SJCRH30 (cell line): Measurements from ENCODE around the gene MCM5. TPM values are rescaled to one million over a fixed set of nuclear protein-coding genes. Genes with fewer than 3 reads are reported as not detected.
"Not testable (repeated sequence)": the region's sequence is repeated elsewhere in the genome, so short reads cannot be mapped to it uniquely, and the experiment has no call there.

Experiments used
- DNase-seq, 2 experiments: peaks; one replicate each; pipeline ENCODE4 v3.0.0-alpha.2; 2015 to 2020
- H3K27ac ChIP-seq: fragments of 250-450 bp; sonication (Bioruptor Pico); 2 replicates; pipeline ENCODE4 v1.5.1; 2020; ENCODE audit warnings: mild to moderate bottlenecking, moderate library complexity
- H3K27me3 ChIP-seq: fragments of 250-450 bp; sonication (Bioruptor Pico); 2 replicates; pipeline ENCODE4 v1.5.1; 2020; ENCODE audit warnings: mild to moderate bottlenecking, moderate library complexity
- H3K36me3 ChIP-seq: fragments of 250-450 bp; sonication (Bioruptor Pico); 2 replicates; pipeline ENCODE4 v1.5.1; 2020; ENCODE audit warnings: mild to moderate bottlenecking, moderate library complexity
- H3K4me1 ChIP-seq: fragments of 250-450 bp; sonication (Bioruptor Pico); 2 replicates; pipeline ENCODE4 v1.5.1; 2020; ENCODE audit warnings: mild to moderate bottlenecking, moderate library complexity
- H3K4me3 ChIP-seq: fragments of 250-450 bp; sonication (Bioruptor Pico); 2 replicates; pipeline ENCODE4 v1.5.1; 2020; ENCODE audit warnings: mild to moderate bottlenecking, moderate library complexity
- H3K9me3 ChIP-seq: fragments of 250-450 bp; sonication (Bioruptor Pico); replicated peaks from 2 replicates; pipeline ENCODE4 v1.5.1; 2020; ENCODE audit warnings: mild to moderate bottlenecking, moderate library complexity
- total RNA-seq: library from RNA; depleted of rRNA; stranded (reverse); fragments of >200 nt; shearing (Covaris generic); gene quantifications from 2 replicates; pipeline ENCODE4 v1.2.3, GENCODE V29; 2014

The MCM5 gene
- total RNA-seq, 1 experiment from 2014 or later = 109 TPM

- no peak for DNase-seq
- H3K27ac ChIP-seq = no peak overlapping the region
- H3K4me3 ChIP-seq = no peak overlapping the region
- H3K36me3 ChIP-seq = peaks cover 27% of the 10 kb centered on the region
- no peaks in the 10 kb centered on the region for H3K9me3 ChIP-seq
- H3K4me1 ChIP-seq = peaks cover 27% of the 10 kb centered on the region
- no peaks in the 10 kb centered on the region for H3K27me3 ChIP-seq
These were observed 24.8 kb downstream of the MCM5 start for GRCh38 chr22:35424761-35425160.

- peaks cover 27% of the 10 kb centered on the region for H3K4me1 ChIP-seq
- no peak overlapping the region for H3K4me3 ChIP-seq
- no peak for DNase-seq
- H3K27ac ChIP-seq = peak overlapping the region; percentile 54
- peaks cover 19% of the 10 kb centered on the region for H3K36me3 ChIP-seq
- H3K9me3 ChIP-seq = no peaks in the 10 kb centered on the region
- H3K27me3 ChIP-seq = no peaks in the 10 kb centered on the region
These were observed 25.6 kb downstream of the MCM5 start for GRCh38 chr22:35425546-35425945.

GRCh38 chr22:35425971-35426800 lies 26.2 kb downstream of the MCM5 start:
- H3K27me3 ChIP-seq = no peaks in the 10 kb centered on the region
- peak; percentile 87 to 91 for DNase-seq
- H3K36me3 ChIP-seq = peaks cover 21% of the 10 kb centered on the region
- peaks cover 27% of the 10 kb centered on the region for H3K4me1 ChIP-seq
- H3K27ac ChIP-seq = peak overlapping the region; percentile 54
- H3K4me3 ChIP-seq = no peak overlapping the region
- H3K9me3 ChIP-seq = no peaks in the 10 kb centered on the region

GRCh38 chr22:35426801-35427140 lies 26.8 kb downstream of the MCM5 start:
- Histone ChIP-seq H3K36me3 (peaks cover 19% of the 10 kb centered on the region), H3K27ac (peak overlapping the region; percentile 54), H3K9me3 (no peaks in the 10 kb centered on the region), H3K4me3 (no peak overlapping the region), H3K27me3 (no peaks in the 10 kb centered on the region), H3K4me1 (peaks cover 27% of the 10 kb centered on the region)
- DNase-seq = no peak

GRCh38 chr22:35430897-35431322 lies 31.0 kb downstream of the MCM5 start:
- DNase-seq = peak; percentile 69 to 78
- Histone ChIP-seq H3K27ac (no peak overlapping the region), H3K9me3 (no peaks in the 10 kb centered on the region), H3K27me3 (no peaks in the 10 kb centered on the region), H3K36me3 (peaks cover 19% of the 10 kb centered on the region), H3K4me3 (no peak overlapping the region), H3K4me1 (peaks cover 11% of the 10 kb centered on the region)

- H3K36me3 ChIP-seq = peaks cover 19% of the 10 kb centered on the region
- no peak overlapping the region for H3K27ac ChIP-seq
- H3K9me3 ChIP-seq = no peaks in the 10 kb centered on the region
These were observed 31.7 kb downstream of the MCM5 start for GRCh38 chr22:35431483-35432227.

GRCh38 chr22:35432228-35432905 lies 32.4 kb downstream of the MCM5 start:
- H3K36me3 ChIP-seq = peaks cover 19% of the 10 kb centered on the region

More at GRCh38 chr22:35431483-35432227, 31.7 kb downstream of the MCM5 start:
- Histone ChIP-seq H3K27me3 (no peaks in the 10 kb centered on the region), H3K4me1 (peaks cover 5% of the 10 kb centered on the region), H3K4me3 (no peak overlapping the region)
- DNase-seq = no peak

GRCh38 chr22:35434061-35434710 lies 34.2 kb downstream of the MCM5 start:
- peak in 1 of 2 experiments; percentile 34 for DNase-seq
- no peaks in the 10 kb centered on the region for H3K4me1 ChIP-seq
- H3K36me3 ChIP-seq = peaks cover 19% of the 10 kb centered on the region
- H3K9me3 ChIP-seq = no peaks in the 10 kb centered on the region
- H3K27me3 ChIP-seq = no peaks in the 10 kb centered on the region
- H3K27ac ChIP-seq = no peak overlapping the region
- H3K4me3 ChIP-seq = no peak overlapping the region

More at GRCh38 chr22:35432228-35432905, 32.4 kb downstream of the MCM5 start:
- Histone ChIP-seq H3K4me3 (no peak overlapping the region), H3K27ac (no peak overlapping the region), H3K27me3 (no peaks in the 10 kb centered on the region), H3K4me1 (no peaks in the 10 kb centered on the region), H3K9me3 (no peaks in the 10 kb centered on the region)
- no peak for DNase-seq

- Histone ChIP-seq H3K27me3 (no peaks in the 10 kb centered on the region), H3K9me3 (no peaks in the 10 kb centered on the region), H3K36me3 (peaks cover 19% of the 10 kb centered on the region), H3K27ac (no peak overlapping the region), H3K4me3 (no peak overlapping the region), H3K4me1 (no peaks in the 10 kb centered on the region)
- no peak for DNase-seq
These were observed 35.3 kb downstream of the MCM5 start for GRCh38 chr22:35435201-35435740.

GRCh38 chr22:35436421-35436820 lies 36.5 kb downstream of the MCM5 start:
- Histone ChIP-seq H3K27ac (no peak overlapping the region), H3K4me3 (no peak overlapping the region), H3K9me3 (no peaks in the 10 kb centered on the region), H3K4me1 (no peaks in the 10 kb centered on the region), H3K36me3 (peaks cover 14% of the 10 kb centered on the region), H3K27me3 (no peaks in the 10 kb centered on the region)
- no peak for DNase-seq

- DNase-seq = peak; percentile 36 to 54
- H3K36me3 ChIP-seq = peaks cover 8% of the 10 kb centered on the region
- no peaks in the 10 kb centered on the region for H3K9me3 ChIP-seq
- no peaks in the 10 kb centered on the region for H3K4me1 ChIP-seq
- no peaks in the 10 kb centered on the region for H3K27me3 ChIP-seq
- H3K27ac ChIP-seq = no peak overlapping the region
- H3K4me3 ChIP-seq = no peak overlapping the region
These were observed 37.1 kb downstream of the MCM5 start for GRCh38 chr22:35437049-35437448.

- H3K4me3 ChIP-seq, H3K27me3 ChIP-seq, H3K9me3 ChIP-seq, H3K36me3 ChIP-seq, DNase-seq, H3K27ac ChIP-seq, H3K4me1 ChIP-seq: not testable (repeated sequence)
These were observed 38.9 kb downstream of the MCM5 start for GRCh38 chr22:35438673-35439364.

- Histone ChIP-seq H3K9me3 (no peaks in the 10 kb centered on the region), H3K27me3 (no peaks in the 10 kb centered on the region), H3K4me1 (no peaks in the 10 kb centered on the region), H3K4me3 (no peak overlapping the region), H3K27ac (no peak overlapping the region), H3K36me3 (no peaks in the 10 kb centered on the region)
- no peak for DNase-seq
These were observed 39.4 kb downstream of the MCM5 start for GRCh38 chr22:35439365-35439717.

GRCh38 chr22:35440129-35440528 lies 40.2 kb downstream of the MCM5 start:
- no peaks in the 10 kb centered on the region for H3K27me3 ChIP-seq
- no peak overlapping the region for H3K4me3 ChIP-seq
- H3K4me1 ChIP-seq = no peaks in the 10 kb centered on the region
- H3K36me3 ChIP-seq = no peaks in the 10 kb centered on the region
- no peaks in the 10 kb centered on the region for H3K9me3 ChIP-seq
- DNase-seq = no peak
- no peak overlapping the region for H3K27ac ChIP-seq
